Neural progenitor cell (in vitro differentiated cells): ENCODE data around the gene RHOD. TPM values are rescaled to one million over a fixed set of nuclear protein-coding genes. Genes with fewer than 3 reads are reported as not detected.
A peak's percentile ranks its signal among the peaks of the same experiment; 100 is the strongest.

Experiments used
- DNase-seq: peaks from one replicate; pipeline ENCODE4 v3.0.0-alpha.2; 2016; ENCODE audit warnings: low spot score
- H2AFZ ChIP-seq: fragments of 200-600 bp; sonication (generic); replicated peaks from 2 replicates; pipeline ENCODE4 v1.6.1; 2016; ENCODE audit warnings: antibody characterized with exemption
- H3F3A ChIP-seq: fragments of 200-600 bp; sonication (generic); 2 replicates; pipeline ENCODE4 v1.6.1; 2016; ENCODE audit warnings: antibody characterized with exemption, low read depth
- H3K27ac ChIP-seq: fragments of 200-600 bp; sonication (generic); 2 replicates; pipeline ENCODE4 v1.5.1; 2016; ENCODE audit warnings: mild to moderate bottlenecking
- H3K27me3 ChIP-seq: fragments of 200-600 bp; sonication (generic); 2 replicates; pipeline ENCODE4 v1.6.1; 2016; ENCODE audit warnings: mild to moderate bottlenecking, moderate library complexity
- H3K36me3 ChIP-seq: fragments of 200-600 bp; sonication (generic); 2 replicates; pipeline ENCODE4 v1.5.1; 2016
- H3K4me1 ChIP-seq: fragments of 200-600 bp; sonication (generic); 2 replicates; pipeline ENCODE4 v1.6.1; 2016; ENCODE audit warnings: mixed run types
- H3K4me2 ChIP-seq: fragments of 200-600 bp; sonication (generic); 2 replicates; pipeline ENCODE4 v1.6.1; 2016
- H3K4me3 ChIP-seq: fragments of 200-600 bp; sonication (generic); 2 replicates; pipeline ENCODE4 v1.5.1; 2016
- H3K79me2 ChIP-seq: fragments of 200-600 bp; sonication (generic); 2 replicates; pipeline ENCODE4 v1.6.1; 2016; ENCODE audit warnings: low read depth
- H3K9ac ChIP-seq: fragments of 200-600 bp; sonication (generic); 2 replicates; pipeline ENCODE4 v1.6.1; 2016
- H3K9me3 ChIP-seq: fragments of 200-600 bp; sonication (generic); 2 replicates; pipeline ENCODE4 v1.5.1; 2016; ENCODE audit warnings: low read depth
- H4K20me1 ChIP-seq: fragments of 200-600 bp; sonication (generic); 2 replicates; pipeline ENCODE4 v1.6.1; 2016; ENCODE audit warnings: low read depth
- H3K27ac Mint-ChIP-seq: 3 replicates; pipeline ENCODE4 v1.8.0; 2021; ENCODE audit warnings: mixed read lengths
- H3K27me3 Mint-ChIP-seq: 2 replicates; pipeline ENCODE4 v1.8.0; 2022; ENCODE audit warnings: low read depth, mild to moderate bottlenecking, inconsistent platforms, moderate library complexity, mixed read lengths; ENCODE audit not compliant: insufficient read depth
- H3K36me3 Mint-ChIP-seq: 3 replicates; pipeline ENCODE4 v1.8.0; 2021; ENCODE audit warnings: mixed read lengths
- H3K4me1 Mint-ChIP-seq: 3 replicates; pipeline ENCODE4 v1.8.0; 2021; ENCODE audit warnings: mixed read lengths
- H3K4me3 Mint-ChIP-seq: 3 replicates; pipeline ENCODE4 v1.8.0; 2021; ENCODE audit warnings: mild to moderate bottlenecking, moderate library complexity, mixed read lengths
- H3K9me3 Mint-ChIP-seq: 3 replicates; pipeline ENCODE4 v1.8.0; 2020; ENCODE audit warnings: mixed read lengths
- EZH2 ChIP-seq: fragments of 200-600 bp; sonication (generic); IDR thresholded peaks from 2 replicates; pipeline ENCODE4 v1.6.1; 2017; ENCODE audit warnings: antibody characterized with exemption, mild to moderate bottlenecking, moderate library complexity
- EZH2phosphoT487 ChIP-seq: fragments of 200-600 bp; sonication (generic); IDR thresholded peaks from 2 replicates; pipeline ENCODE4 v1.6.1; 2017; ENCODE audit warnings: antibody characterized with exemption
- total RNA-seq: library from RNA; depleted of rRNA; stranded (reverse); fragments of >200 nt; gene quantifications from 2 replicates; pipeline ENCODE4 v1.2.3, GENCODE V29; 2015; ENCODE audit warnings: low replicate concordance
- TF ChIP-seq, protein P1 (sequence below): fragments of 200-600 bp; sonication (generic); IDR thresholded peaks from 2 replicates; pipeline ENCODE4 v1.5.1; 2017; ENCODE audit warnings: antibody characterized with exemption, mild to moderate bottlenecking

Gene RHOD
- total RNA-seq, 1 donor from 2014 or later = 6.6 TPM

DNA sequence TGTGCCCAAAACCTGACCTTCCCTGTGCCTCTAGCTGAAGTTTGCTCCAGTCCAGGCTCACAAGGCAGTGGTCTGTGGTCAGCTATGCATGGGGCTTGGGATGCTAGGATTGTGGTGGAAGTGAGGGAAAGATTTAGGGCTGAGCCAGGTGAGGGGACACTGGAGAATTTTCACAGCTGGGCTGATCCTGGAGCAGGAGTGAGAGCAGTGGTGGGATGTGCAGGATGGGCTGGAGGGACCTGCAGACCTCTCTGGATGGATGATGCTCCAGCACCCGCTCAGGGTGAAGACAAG, 38.5 kb downstream of the RHOD start:
- no peaks in the 10 kb centered on the region for H3K27me3 ChIP-seq
- H3K79me2 ChIP-seq = no peaks in the 10 kb centered on the region
- H3K9ac ChIP-seq = no peak overlapping the region
- no peaks in the 10 kb centered on the region for H3K36me3 Mint-ChIP-seq
- TF ChIP-seq, protein P1, sequence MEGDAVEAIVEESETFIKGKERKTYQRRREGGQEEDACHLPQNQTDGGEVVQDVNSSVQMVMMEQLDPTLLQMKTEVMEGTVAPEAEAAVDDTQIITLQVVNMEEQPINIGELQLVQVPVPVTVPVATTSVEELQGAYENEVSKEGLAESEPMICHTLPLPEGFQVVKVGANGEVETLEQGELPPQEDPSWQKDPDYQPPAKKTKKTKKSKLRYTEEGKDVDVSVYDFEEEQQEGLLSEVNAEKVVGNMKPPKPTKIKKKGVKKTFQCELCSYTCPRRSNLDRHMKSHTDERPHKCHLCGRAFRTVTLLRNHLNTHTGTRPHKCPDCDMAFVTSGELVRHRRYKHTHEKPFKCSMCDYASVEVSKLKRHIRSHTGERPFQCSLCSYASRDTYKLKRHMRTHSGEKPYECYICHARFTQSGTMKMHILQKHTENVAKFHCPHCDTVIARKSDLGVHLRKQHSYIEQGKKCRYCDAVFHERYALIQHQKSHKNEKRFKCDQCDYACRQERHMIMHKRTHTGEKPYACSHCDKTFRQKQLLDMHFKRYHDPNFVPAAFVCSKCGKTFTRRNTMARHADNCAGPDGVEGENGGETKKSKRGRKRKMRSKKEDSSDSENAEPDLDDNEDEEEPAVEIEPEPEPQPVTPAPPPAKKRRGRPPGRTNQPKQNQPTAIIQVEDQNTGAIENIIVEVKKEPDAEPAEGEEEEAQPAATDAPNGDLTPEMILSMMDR = no peak
- TF ChIP-seq EZH2 (no peak), EZH2phosphoT487 (no peak)
- H3K36me3 ChIP-seq = no peaks in the 10 kb centered on the region
- DNase-seq = no peak
- no peak overlapping the region for H3K27ac Mint-ChIP-seq
- H4K20me1 ChIP-seq = no peaks in the 10 kb centered on the region
- H3K27ac ChIP-seq = no peak overlapping the region
- H3K4me1 Mint-ChIP-seq = peaks cover 4% of the 10 kb centered on the region
- no peaks in the 10 kb centered on the region for H3K9me3 Mint-ChIP-seq
- H3K4me3 ChIP-seq = no peak overlapping the region
- H3K27me3 Mint-ChIP-seq = peaks cover 11% of the 10 kb centered on the region
- H2AFZ ChIP-seq = no peak overlapping the region
- H3K4me3 Mint-ChIP-seq = no peak overlapping the region
- H3F3A ChIP-seq = no peaks in the 10 kb centered on the region
- H3K4me2 ChIP-seq = no peak overlapping the region
- H3K9me3 ChIP-seq = no peaks in the 10 kb centered on the region
- no peaks in the 10 kb centered on the region for H3K4me1 ChIP-seq

DNA sequence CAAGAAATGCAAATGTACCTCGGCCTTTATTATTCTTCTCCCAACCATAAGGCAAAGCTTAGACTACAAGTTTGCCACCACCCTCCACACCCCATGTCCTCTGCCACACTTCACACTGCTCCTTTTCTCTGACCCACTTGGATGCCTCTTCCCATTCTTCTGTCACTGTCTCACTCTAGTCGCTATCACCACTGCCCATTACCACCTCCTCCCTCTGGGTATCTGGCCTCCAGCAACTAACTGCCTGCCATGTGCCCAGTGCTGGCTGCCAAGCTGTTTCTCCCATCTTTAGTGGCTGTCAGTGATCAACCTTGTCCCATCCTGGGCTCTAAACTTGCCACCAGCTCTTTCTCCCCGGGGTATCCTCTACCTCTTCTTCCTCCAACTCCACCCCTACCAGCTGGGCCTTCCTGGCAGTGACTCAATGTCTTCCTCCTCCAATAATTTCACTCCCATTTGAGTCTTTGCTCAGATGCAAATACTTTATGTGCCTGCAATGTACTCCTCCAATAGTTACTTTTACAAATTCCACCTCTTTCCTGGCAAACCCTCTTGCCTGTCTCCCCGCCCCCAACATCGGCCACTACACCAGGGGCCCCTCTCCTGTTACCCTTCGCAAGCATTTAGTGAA, 42.3 kb downstream of the RHOD start:
- H3K27ac ChIP-seq = no peak overlapping the region
- H3F3A ChIP-seq = no peaks in the 10 kb centered on the region
- H3K9me3 ChIP-seq = no peaks in the 10 kb centered on the region
- H4K20me1 ChIP-seq = no peaks in the 10 kb centered on the region
- Mint-ChIP-seq H3K36me3 (no peaks in the 10 kb centered on the region), H3K4me3 (no peak overlapping the region), H3K9me3 (no peaks in the 10 kb centered on the region), H3K27me3 (peaks cover 12% of the 10 kb centered on the region), H3K27ac (no peak overlapping the region), H3K4me1 (peaks cover 14% of the 10 kb centered on the region)
- no peak overlapping the region for H3K4me3 ChIP-seq
- TF ChIP-seq EZH2phosphoT487 (no peak), EZH2 (no peak)
- TF ChIP-seq, protein P1 = no peak
- no peak overlapping the region for H2AFZ ChIP-seq
- H3K27me3 ChIP-seq = no peaks in the 10 kb centered on the region
- no peak overlapping the region for H3K4me2 ChIP-seq
- DNase-seq = no peak
- no peak overlapping the region for H3K9ac ChIP-seq
- H3K36me3 ChIP-seq = no peaks in the 10 kb centered on the region
- H3K79me2 ChIP-seq = no peaks in the 10 kb centered on the region
- H3K4me1 ChIP-seq = no peaks in the 10 kb centered on the region

DNA sequence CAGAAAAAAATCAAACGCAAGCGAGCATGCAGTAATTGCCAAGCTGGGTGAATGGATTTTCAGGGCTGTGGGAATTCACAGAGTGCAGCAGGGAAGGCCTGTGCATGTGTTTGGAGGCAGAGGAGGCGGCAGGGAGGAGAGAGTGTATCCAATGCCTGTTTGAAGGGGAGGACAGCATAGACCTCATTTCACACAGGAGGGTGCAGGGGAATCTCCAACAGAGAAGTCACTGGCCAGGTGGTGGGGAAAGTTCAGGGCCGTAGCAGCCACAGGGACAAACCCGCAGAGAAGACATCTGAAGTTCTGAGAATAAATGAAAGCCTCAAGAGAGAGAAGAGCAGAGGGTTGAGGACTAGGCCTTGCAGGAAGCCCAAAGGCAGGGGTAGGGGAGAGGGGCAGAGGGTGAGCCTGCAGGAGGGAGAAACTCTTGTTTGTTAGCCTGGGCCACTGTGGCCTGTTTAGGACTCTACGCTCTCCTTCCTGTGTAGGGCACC, 43.2 kb downstream of the RHOD start:
- no peaks in the 10 kb centered on the region for H4K20me1 ChIP-seq
- TF ChIP-seq, protein P1 = no peak
- TF ChIP-seq EZH2 (no peak), EZH2phosphoT487 (no peak)
- no peak overlapping the region for H2AFZ ChIP-seq
- Mint-ChIP-seq H3K36me3 (no peaks in the 10 kb centered on the region), H3K4me3 (no peak overlapping the region), H3K9me3 (no peaks in the 10 kb centered on the region), H3K4me1 (peaks cover 14% of the 10 kb centered on the region), H3K27me3 (peaks cover 14% of the 10 kb centered on the region), H3K27ac (peak overlapping the region; percentile 23)
- no peaks in the 10 kb centered on the region for H3K36me3 ChIP-seq
- H3K79me2 ChIP-seq = no peaks in the 10 kb centered on the region
- no peaks in the 10 kb centered on the region for H3K4me1 ChIP-seq
- H3K27me3 ChIP-seq = no peaks in the 10 kb centered on the region
- H3K9me3 ChIP-seq = no peaks in the 10 kb centered on the region
- no peak overlapping the region for H3K4me3 ChIP-seq
- no peak overlapping the region for H3K9ac ChIP-seq
- DNase-seq = no peak
- H3F3A ChIP-seq = no peaks in the 10 kb centered on the region
- no peak overlapping the region for H3K27ac ChIP-seq
- no peak overlapping the region for H3K4me2 ChIP-seq
